ENCODE measurements around the gene CNTNAP4.

CNTNAP4 gene

GRCh38 chr16:76277460-76278030, 344 bp downstream of the CNTNAP4 start:
- no peak overlapping the region for H3K4me3 ChIP-seq (ENCODE audit: low read depth, low read length)
- no peak for TF ChIP-seq CTCF (IDR thresholded peaks at IDR 0.05; ENCODE audit: low read depth, low read length, missing control alignments)
- no peak for DNase-seq
- H3K27ac ChIP-seq = no peak overlapping the region
- in situ Hi-C loops (cut with HindIII; ENCODE audit: low pct_ligation_motif_present, low sequenced_read_pairs) = no loop called here
- no peaks in the 10 kb centered on the region for H3K36me3 ChIP-seq (replicated peaks)
- H3K27me3 ChIP-seq (replicated peaks) = no peaks in the 10 kb centered on the region

- DNase-seq = no peak
- Histone ChIP-seq H3K36me3 (replicated peaks) (no peaks in the 10 kb centered on the region), H3K27me3 (replicated peaks) (no peaks in the 10 kb centered on the region), H3K4me3 (ENCODE audit: low read depth, low read length) (no peak overlapping the region), H3K27ac (no peak overlapping the region)
- in situ Hi-C loops (cut with HindIII; ENCODE audit: low pct_ligation_motif_present, low sequenced_read_pairs) = no loop called here
- no peak for TF ChIP-seq CTCF (IDR thresholded peaks at IDR 0.05; ENCODE audit: low read depth, low read length, missing control alignments)
These were observed 885 bp downstream of the CNTNAP4 start for GRCh38 chr16:76278086-76278485.

- Histone ChIP-seq H3K36me3 (replicated peaks) (no peaks in the 10 kb centered on the region), H3K4me3 (ENCODE audit: low read depth, low read length) (no peak overlapping the region), H3K27me3 (replicated peaks) (no peaks in the 10 kb centered on the region), H3K27ac (no peak overlapping the region)
- DNase-seq = no peak
- in situ Hi-C loops (cut with HindIII; ENCODE audit: low pct_ligation_motif_present, low sequenced_read_pairs) = no loop called here
- no peak for TF ChIP-seq CTCF (IDR thresholded peaks at IDR 0.05; ENCODE audit: low read depth, low read length, missing control alignments)
These were observed 1.8 kb downstream of the CNTNAP4 start for GRCh38 chr16:76278980-76279379.

- H3K27me3 ChIP-seq (replicated peaks) = no peaks in the 10 kb centered on the region
- H3K27ac ChIP-seq = no peak overlapping the region
- no peaks in the 10 kb centered on the region for H3K36me3 ChIP-seq (replicated peaks)
- TF ChIP-seq CTCF (IDR thresholded peaks at IDR 0.05; ENCODE audit: low read depth, low read length, missing control alignments) = no peak
- no peak overlapping the region for H3K4me3 ChIP-seq (ENCODE audit: low read depth, low read length)
- in situ Hi-C loops (cut with HindIII; ENCODE audit: low pct_ligation_motif_present, low sequenced_read_pairs) = no loop called here
- DNase-seq = no peak
These were observed 3.4 kb downstream of the CNTNAP4 start for GRCh38 chr16:76280421-76281215.

GRCh38 chr16:76287466-76287865, 10.3 kb downstream of the CNTNAP4 start:
- DNase-seq = no peak

More at GRCh38 chr16:76287466-76287865, 10.3 kb downstream of the CNTNAP4 start:
- Histone ChIP-seq H3K4me3 (ENCODE audit: low read depth, low read length) (no peak overlapping the region), H3K27ac (no peak overlapping the region), H3K27me3 (replicated peaks) (no peaks in the 10 kb centered on the region), H3K36me3 (replicated peaks) (no peaks in the 10 kb centered on the region)
- in situ Hi-C loops (cut with HindIII; ENCODE audit: low pct_ligation_motif_present, low sequenced_read_pairs) = no loop called here
- no peak for TF ChIP-seq CTCF (IDR thresholded peaks at IDR 0.05; ENCODE audit: low read depth, low read length, missing control alignments)
